ENCODE data around the gene LRRC26. TPM values are rescaled to one million over a fixed set of nuclear protein-coding genes. Genes with fewer than 3 reads are reported as not detected.

LRRC26 gene
- total RNA-seq, 1 donor: not detected

DNA sequence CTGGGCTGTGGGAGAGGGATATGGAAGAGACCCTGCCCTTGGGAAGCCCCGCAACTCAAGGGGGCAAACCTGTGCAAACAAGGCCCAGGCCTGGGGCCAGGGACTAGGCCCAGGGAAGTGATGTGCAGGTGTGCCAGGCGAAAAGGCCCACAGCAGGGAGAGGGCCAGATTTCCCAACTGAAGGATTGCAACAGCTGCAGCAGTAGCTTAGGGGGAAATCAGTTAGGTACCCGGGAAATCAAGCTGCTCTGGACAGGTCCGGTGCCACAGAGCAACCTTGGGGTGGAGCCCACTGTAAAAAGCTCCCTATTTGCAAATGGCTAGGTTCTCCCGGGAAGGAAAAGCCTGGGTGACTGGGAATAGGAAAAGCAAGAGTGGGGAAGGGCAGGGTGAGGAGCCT is 20.5 kb downstream of the LRRC26 start:
- no peak for DNase-seq (ENCODE audit: low read depth)
- no peak for TF ChIP-seq CTCF (IDR thresholded peaks at IDR 0.05; ENCODE audit: insufficient read depth, low read length)
- no peak overlapping the region for H3K4me3 ChIP-seq (ENCODE audit: low read depth, low read length)

DNA sequence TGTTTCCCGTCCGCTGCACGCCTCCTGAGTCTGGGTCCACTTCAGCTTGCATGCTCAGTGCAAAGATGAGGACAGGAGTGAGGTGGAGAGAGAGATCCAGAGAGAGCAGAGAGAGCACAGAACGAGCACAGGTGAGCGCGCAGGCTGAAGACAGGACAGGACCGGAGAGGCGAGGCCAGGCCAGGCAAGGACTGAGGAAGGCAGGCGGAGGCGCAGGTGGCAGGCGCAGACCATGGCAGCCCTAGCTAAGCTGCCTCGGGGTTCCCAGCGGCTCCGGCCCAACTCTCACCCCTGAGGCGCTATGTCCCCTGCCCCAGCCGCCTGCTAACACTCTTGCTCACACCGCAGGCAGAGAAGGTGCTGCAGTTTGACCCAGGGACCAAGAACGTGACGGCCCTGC is 21.2 kb downstream of the LRRC26 start:
- no peak for TF ChIP-seq CTCF (IDR thresholded peaks at IDR 0.05; ENCODE audit: insufficient read depth, low read length)
- no peak overlapping the region for H3K4me3 ChIP-seq (ENCODE audit: low read depth, low read length)
- DNase-seq (ENCODE audit: low read depth): no peak

DNA sequence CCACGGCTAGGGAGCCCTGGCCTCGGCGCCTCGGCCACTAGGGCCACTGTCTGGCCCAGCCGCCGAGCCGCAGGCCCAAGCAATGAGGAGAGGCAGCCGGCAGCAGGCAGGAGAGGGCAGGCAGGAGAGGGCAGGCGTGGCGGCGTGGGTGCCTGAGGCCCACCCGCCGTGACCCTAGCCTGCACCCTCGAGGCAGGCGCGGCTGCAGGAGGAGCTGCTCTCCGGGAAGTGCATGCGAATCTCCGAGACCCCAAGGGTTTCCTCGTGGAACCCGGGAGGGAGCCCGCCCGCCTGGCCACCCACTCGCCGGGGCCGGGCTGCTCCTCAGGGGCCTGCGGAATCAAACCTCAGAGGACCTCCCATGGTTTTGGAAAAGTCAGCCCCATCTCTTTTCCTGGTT is 21.6 kb downstream of the LRRC26 start:
- no peak overlapping the region for H3K4me3 ChIP-seq (ENCODE audit: low read depth, low read length)
- DNase-seq (ENCODE audit: low read depth): no peak
- TF ChIP-seq CTCF (IDR thresholded peaks at IDR 0.05; ENCODE audit: insufficient read depth, low read length): no peak

GRCh38 chr9:137147793-137148160 is 22.1 kb downstream of the LRRC26 start:
- no peak overlapping the region for H3K4me3 ChIP-seq (ENCODE audit: low read depth, low read length)
- no peak for TF ChIP-seq CTCF (IDR thresholded peaks at IDR 0.05; ENCODE audit: insufficient read depth, low read length)
- DNase-seq (ENCODE audit: low read depth): no peak

- no peak for TF ChIP-seq CTCF (IDR thresholded peaks at IDR 0.05; ENCODE audit: insufficient read depth, low read length)
- H3K4me3 ChIP-seq (ENCODE audit: low read depth, low read length): no peak overlapping the region
- DNase-seq (ENCODE audit: low read depth): no peak
Measured at GRCh38 chr9:137147091-137147792, 22.6 kb downstream of the LRRC26 start.

DNA sequence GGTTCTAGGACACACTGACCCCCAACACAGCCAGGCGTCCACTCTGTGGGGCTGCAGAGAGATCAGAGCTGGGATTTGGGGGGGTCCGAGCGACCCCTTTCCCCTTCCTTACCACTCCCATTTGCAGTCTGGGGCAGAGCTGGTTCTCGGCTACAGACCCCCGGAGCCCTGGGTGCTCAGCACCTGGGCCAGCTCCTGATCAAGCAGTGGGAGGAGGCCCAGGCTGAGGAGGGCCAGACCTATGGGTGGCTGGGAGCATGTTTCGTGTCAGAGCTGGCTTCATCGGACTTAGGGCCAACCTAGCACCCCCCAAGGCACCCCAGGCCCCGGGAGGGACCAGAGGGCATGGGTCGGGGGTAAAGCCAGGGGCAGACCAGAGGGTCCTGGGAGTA is 23.3 kb downstream of the LRRC26 start:
- no peak for DNase-seq (ENCODE audit: low read depth)
- H3K4me3 ChIP-seq (ENCODE audit: low read depth, low read length): no peak overlapping the region
- TF ChIP-seq CTCF (IDR thresholded peaks at IDR 0.05; ENCODE audit: insufficient read depth, low read length): no peak
